Endothelial cell of umbilical vein (primary cell): ENCODE data around the gene ANGPT4. TPM values are rescaled to one million over a fixed set of nuclear protein-coding genes. Genes with fewer than 3 reads are reported as not detected.

Experiments used
- BruUV-seq: library from RNA; stranded (reverse); fragments of 400-500 nt; replicated peaks from 2 replicates; lab custom pipeline; 2021; lab: Mats Ljungman, UMichigan
- CTCF ChIA-PET: fragments of 300-600, 350-600 bp; sonication (Branson Sonifier 250); formaldehyde crosslinking; loops from one replicate; lab custom pipeline; 2021; ENCODE audit warnings: antibody characterized with exemption, inconsistent platforms; lab: Charles Lee
- POLR2A ChIA-PET: fragments of 300-600, 350-600 bp; sonication (Branson Sonifier 250); formaldehyde crosslinking; loops from one replicate; lab custom pipeline; 2021; ENCODE audit warnings: antibody characterized with exemption, inconsistent platforms; lab: Charles Lee
- DNase-seq: peaks from one replicate; pipeline ENCODE4 v3.0.0-alpha.2; 2011; ENCODE audit warnings: low read depth, low spot score
- FAIRE-seq: peaks from 2 replicates; lab custom pipeline; 2011; peaks lifted over from hg19 to GRCh38; lab: Jason Lieb, UNC
- H2AFZ ChIP-seq: 2 replicates; pipeline ENCODE4 v1.6.0; 2012; ENCODE audit warnings: low read depth, low read length, control low read depth, inconsistent platforms
- H3K27ac ChIP-seq: 2 replicates; pipeline ENCODE4 v1.5.1; 2011; ENCODE audit warnings: low read depth, mild to moderate bottlenecking, control low read depth, low read length, moderate library complexity; ENCODE audit not compliant: insufficient read depth
- H3K27me3 ChIP-seq, 2 experiments: 2 replicates each; pipeline versions ENCODE4 v1.6.0 to v1.6.1; 2011; ENCODE audit warnings: low read length in 2 of 2, mixed read lengths in 1 of 2; ENCODE audit not compliant: control insufficient read depth in 2 of 2, insufficient read depth in 2 of 2
- H3K36me3 ChIP-seq, 2 experiments: 2 replicates in 1 of 2; 3 replicates in 1 of 2; pipeline ENCODE4 v1.5.1; 2011; ENCODE audit warnings: low read length in 2 of 2, mild to moderate bottlenecking in 1 of 2, moderate library complexity in 1 of 2; ENCODE audit not compliant: control insufficient read depth in 2 of 2, insufficient read depth in 2 of 2; ENCODE audit errors: extremely low read depth in 1 of 2
- H3K4me1 ChIP-seq: 3 replicates; pipeline ENCODE4 v1.5.1; 2011; ENCODE audit warnings: mild to moderate bottlenecking, low read length; ENCODE audit not compliant: control insufficient read depth, insufficient read depth; ENCODE audit errors: extremely low read depth
- H3K4me2 ChIP-seq: 2 replicates; pipeline ENCODE4 v1.6.1; 2011; ENCODE audit warnings: low read length, control low read depth, mixed read lengths; ENCODE audit not compliant: insufficient read depth
- H3K4me3 ChIP-seq, 3 experiments: fragments of 200-600 bp in 1 of 3; sonication (generic), shearing (Covaris generic) in 1 of 3; replicated peaks in 1 of 3; 2 replicates each; pipeline ENCODE4 v1.5.1; 2011 to 2016; ENCODE audit warnings: control low read depth in 3 of 3, low read length in 3 of 3, mild to moderate bottlenecking in 2 of 3, inconsistent platforms in 1 of 3, low read depth in 1 of 3, moderate library complexity in 1 of 3; ENCODE audit not compliant: insufficient read depth in 1 of 3
- H3K79me2 ChIP-seq: 2 replicates; pipeline ENCODE4 v1.6.0; 2012; ENCODE audit warnings: low read length, inconsistent platforms; ENCODE audit not compliant: control insufficient read depth, insufficient read depth
- H3K9ac ChIP-seq: replicated peaks from 2 replicates; pipeline ENCODE3; 2011; ENCODE audit warnings: low read length, control low read depth; ENCODE audit not compliant: insufficient read depth; ENCODE audit errors: extremely low read depth
- H3K9me1 ChIP-seq: replicated peaks from 3 replicates; pipeline ENCODE4 v1.6.0; 2011; ENCODE audit warnings: mild to moderate bottlenecking, low read length; ENCODE audit not compliant: control insufficient read depth, insufficient read depth; ENCODE audit errors: extremely low read depth
- H3K9me3 ChIP-seq: replicated peaks from 2 replicates; pipeline ENCODE4 v1.5.1; 2012; ENCODE audit warnings: low read length, inconsistent platforms; ENCODE audit not compliant: control insufficient read depth, insufficient read depth
- H4K20me1 ChIP-seq: replicated peaks from 2 replicates; pipeline ENCODE3; 2011; ENCODE audit warnings: mild to moderate bottlenecking, low read length; ENCODE audit not compliant: control insufficient read depth, insufficient read depth; ENCODE audit errors: extremely low read depth
- EZH2 ChIP-seq: IDR thresholded peaks from 2 replicates; pipeline ENCODE4 v1.6.1; 2012; ENCODE audit warnings: borderline replicate concordance, low read depth, mild to moderate bottlenecking, moderate library complexity, low read length, inconsistent platforms; ENCODE audit not compliant: severe bottlenecking
- FOS ChIP-seq: IDR thresholded peaks from 2 replicates; pipeline ENCODE4 v1.6.1; 2011; ENCODE audit warnings: mild to moderate bottlenecking, low read length, moderate library complexity, borderline replicate concordance; ENCODE audit not compliant: insufficient read depth
- GATA2 ChIP-seq: IDR thresholded peaks from 2 replicates; pipeline ENCODE4 v1.7.0; 2011; ENCODE audit warnings: low read depth, mild to moderate bottlenecking, moderate library complexity, mixed read lengths, low read length; ENCODE audit not compliant: insufficient read length, insufficient read depth
- JUN ChIP-seq: IDR thresholded peaks from 2 replicates; pipeline ENCODE4 v1.6.1; 2011; ENCODE audit warnings: borderline replicate concordance, low read depth; ENCODE audit not compliant: insufficient read length, insufficient read depth
- MYC ChIP-seq: IDR thresholded peaks from one replicate; pipeline ENCODE4 v1.6.1; 2011; ENCODE audit warnings: mild to moderate bottlenecking, low read depth, low read length
- POLR2A ChIP-seq: IDR thresholded peaks from 2 replicates; pipeline ENCODE4 v1.6.1; 2012; ENCODE audit warnings: low read depth, mild to moderate bottlenecking, control low read depth, low read length
- POLR2AphosphoS5 ChIP-seq: IDR thresholded peaks from 2 replicates; pipeline ENCODE4 v1.6.1; 2012; ENCODE audit warnings: low read depth, mild to moderate bottlenecking, control low read depth, low read length, moderate library complexity; ENCODE audit not compliant: insufficient read depth
- dilution Hi-C: fragments of 300-500 bp; cut with MboI; formaldehyde crosslinking; loops from one replicate; pipeline ENCODE4 v1.15.0; 2019; ENCODE audit warnings: low sequenced_read_pairs; ENCODE audit not compliant: extremely low pct_ligation_motif_present
- intact Hi-C: fragments of 100-400 bp; cut with micrococcal nuclease; formaldehyde crosslinking; loops from one replicate; pipeline ENCODE4 v1.10.0; 2022
- polyA plus RNA-seq, 4 experiments: library from polyadenylated mRNA; depleted of rRNA in 3 of 4; stranded (reverse) in 3 of 4; unstranded in 1 of 4; fragments of >200 nt; gene quantifications; 2 replicates each; pipeline versions ENCODE4 v1.2.1 to v1.2.3, GENCODE V29; 2011 to 2012; ENCODE audit warnings: missing spikeins in 1 of 4
- total RNA-seq: library from RNA; stranded (reverse); gene quantifications from 2 replicates; pipeline ENCODE4 v1.2.3, GENCODE V29; 2021
- TF ChIP-seq, protein P1 (sequence below): IDR thresholded peaks from 2 replicates; pipeline ENCODE4 v1.6.1; 2011; ENCODE audit not compliant: insufficient read depth, insufficient read length
- TF ChIP-seq, protein P2 (sequence below), 2 donors: IDR thresholded peaks; 1 replicate in 1 of 2; 2 replicates in 1 of 2; pipeline ENCODE4 v1.5.1; 2011; ENCODE audit warnings: low read length in 2 of 2, mild to moderate bottlenecking in 2 of 2, moderate library complexity in 2 of 2, control low read depth in 1 of 2, inconsistent platforms in 1 of 2, low read depth in 1 of 2; ENCODE audit not compliant: insufficient read depth in 1 of 2; ENCODE audit errors: extremely low read depth in 1 of 2

Gene ANGPT4
- total and polyA plus RNA-seq, 2 donors (not counting 3 experiments of a cell fraction or from before 2014, with no cell fraction given), result not detected

DNA sequence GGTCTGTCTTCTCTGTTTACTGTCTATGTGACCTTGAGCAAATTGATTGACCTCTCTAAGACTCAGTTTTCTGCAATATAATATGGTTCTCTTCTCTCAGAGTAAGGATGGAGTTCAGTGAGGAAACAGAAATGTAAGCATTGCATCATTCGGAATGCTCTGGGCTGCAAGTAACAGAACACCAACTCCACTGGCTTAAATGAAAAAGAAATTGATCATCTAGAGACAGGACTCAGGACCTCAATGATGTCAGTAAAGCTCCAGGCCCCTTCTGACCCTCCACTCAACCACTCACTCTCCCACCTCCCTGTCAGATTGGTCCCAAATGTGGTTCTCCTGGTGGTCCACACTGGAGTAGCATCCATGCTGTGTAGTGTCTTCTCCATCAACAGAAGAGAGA is 50.7 kb downstream of the ANGPT4 start:
- H3K79me2 ChIP-seq, result no peaks in the 10 kb centered on the region
- CTCF ChIA-PET, result no interaction called here
- no peaks in the 10 kb centered on the region for H3K9me3 ChIP-seq
- H2AFZ ChIP-seq, result no peak overlapping the region
- FAIRE-seq (no peak), DNase-seq (no peak)
- intact Hi-C loops, result no loop called here
- no peaks in the 10 kb centered on the region for H3K36me3 ChIP-seq
- no peaks in the 10 kb centered on the region for H3K27me3 ChIP-seq
- H3K4me1 ChIP-seq, result no peaks in the 10 kb centered on the region
- H3K9me1 ChIP-seq, result no peaks in the 10 kb centered on the region
- H3K9ac ChIP-seq, result no peak overlapping the region
- no TSS peak for BruUV-seq
- TF ChIP-seq FOS (no peak), GATA2 (no peak), EZH2 (no peak), POLR2AphosphoS5 (no peak), MYC (no peak), JUN (no peak), POLR2A (no peak)
- TF ChIP-seq, protein P1, sequence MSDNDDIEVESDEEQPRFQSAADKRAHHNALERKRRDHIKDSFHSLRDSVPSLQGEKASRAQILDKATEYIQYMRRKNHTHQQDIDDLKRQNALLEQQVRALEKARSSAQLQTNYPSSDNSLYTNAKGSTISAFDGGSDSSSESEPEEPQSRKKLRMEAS, result no peak
- TF ChIP-seq, protein P2, sequence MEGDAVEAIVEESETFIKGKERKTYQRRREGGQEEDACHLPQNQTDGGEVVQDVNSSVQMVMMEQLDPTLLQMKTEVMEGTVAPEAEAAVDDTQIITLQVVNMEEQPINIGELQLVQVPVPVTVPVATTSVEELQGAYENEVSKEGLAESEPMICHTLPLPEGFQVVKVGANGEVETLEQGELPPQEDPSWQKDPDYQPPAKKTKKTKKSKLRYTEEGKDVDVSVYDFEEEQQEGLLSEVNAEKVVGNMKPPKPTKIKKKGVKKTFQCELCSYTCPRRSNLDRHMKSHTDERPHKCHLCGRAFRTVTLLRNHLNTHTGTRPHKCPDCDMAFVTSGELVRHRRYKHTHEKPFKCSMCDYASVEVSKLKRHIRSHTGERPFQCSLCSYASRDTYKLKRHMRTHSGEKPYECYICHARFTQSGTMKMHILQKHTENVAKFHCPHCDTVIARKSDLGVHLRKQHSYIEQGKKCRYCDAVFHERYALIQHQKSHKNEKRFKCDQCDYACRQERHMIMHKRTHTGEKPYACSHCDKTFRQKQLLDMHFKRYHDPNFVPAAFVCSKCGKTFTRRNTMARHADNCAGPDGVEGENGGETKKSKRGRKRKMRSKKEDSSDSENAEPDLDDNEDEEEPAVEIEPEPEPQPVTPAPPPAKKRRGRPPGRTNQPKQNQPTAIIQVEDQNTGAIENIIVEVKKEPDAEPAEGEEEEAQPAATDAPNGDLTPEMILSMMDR (IDR thresholded peaks at IDR 0.05; ENCODE audit: extremely low read depth in 1 of 2, insufficient read depth in 1 of 2, low read depth in 1 of 2, low read length in 2 of 2), result no peak
- no peak overlapping the region for H3K27ac ChIP-seq
- no peaks in the 10 kb centered on the region for H4K20me1 ChIP-seq
- dilution Hi-C loops, result no loop called here
- H3K4me2 ChIP-seq, result no peak overlapping the region
- POLR2A ChIA-PET, result no interaction called here
- H3K4me3 ChIP-seq, result no peak overlapping the region
